ENCODE results near the gene ELAVL1.

The ELAVL1 gene

GRCh38 chr19:7983995-7984837 lies 21.2 kb downstream of the ELAVL1 start:
- peak in 1 of 14 donors; percentile 17 for DNase-seq

DNA sequence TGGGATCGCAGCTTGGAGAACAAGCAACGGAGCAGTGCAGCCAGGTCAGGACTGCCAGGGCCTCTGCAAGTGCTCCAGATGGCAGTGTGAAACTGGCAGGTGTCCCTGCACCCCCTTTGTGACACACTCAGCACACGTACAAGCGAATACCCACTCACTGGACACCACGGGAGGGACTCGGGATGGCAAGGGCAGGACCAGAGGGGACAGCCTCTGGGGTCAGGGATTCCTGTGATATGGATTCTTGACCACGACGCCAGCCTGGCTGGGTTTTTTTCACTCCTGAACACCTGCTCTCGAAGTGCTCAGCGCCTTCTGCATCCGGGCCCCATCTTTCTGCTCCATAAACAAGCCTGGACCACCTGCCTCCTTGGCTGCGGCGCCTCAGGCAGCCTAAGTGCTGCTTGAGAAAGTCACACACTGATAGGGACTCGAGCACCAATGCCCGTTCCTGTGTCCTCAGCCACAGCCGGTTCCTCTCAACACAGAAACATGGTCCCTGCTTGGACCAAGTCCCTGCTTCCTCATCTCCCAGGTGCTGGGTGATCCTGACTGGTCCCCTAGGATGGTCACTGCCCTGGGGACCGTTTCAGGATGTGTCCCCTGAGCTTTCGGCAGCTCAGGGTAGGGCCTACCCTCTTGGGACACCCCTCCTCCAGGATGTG lies 22.0 kb downstream of the ELAVL1 start:
- peak in 1 of 14 donors; percentile 90 for DNase-seq

GRCh38 chr19:7982651-7983099 lies 22.8 kb downstream of the ELAVL1 start:
- no peak for DNase-seq

GRCh38 chr19:7982103-7982502 lies 23.3 kb downstream of the ELAVL1 start:
- peak in 1 of 14 donors; percentile 38 for DNase-seq

GRCh38 chr19:7981661-7982060 lies 23.8 kb downstream of the ELAVL1 start:
- DNase-seq, result no peak

- no peak for DNase-seq
Measured at GRCh38 chr19:7981199-7981598, 24.2 kb downstream of the ELAVL1 start.

DNA sequence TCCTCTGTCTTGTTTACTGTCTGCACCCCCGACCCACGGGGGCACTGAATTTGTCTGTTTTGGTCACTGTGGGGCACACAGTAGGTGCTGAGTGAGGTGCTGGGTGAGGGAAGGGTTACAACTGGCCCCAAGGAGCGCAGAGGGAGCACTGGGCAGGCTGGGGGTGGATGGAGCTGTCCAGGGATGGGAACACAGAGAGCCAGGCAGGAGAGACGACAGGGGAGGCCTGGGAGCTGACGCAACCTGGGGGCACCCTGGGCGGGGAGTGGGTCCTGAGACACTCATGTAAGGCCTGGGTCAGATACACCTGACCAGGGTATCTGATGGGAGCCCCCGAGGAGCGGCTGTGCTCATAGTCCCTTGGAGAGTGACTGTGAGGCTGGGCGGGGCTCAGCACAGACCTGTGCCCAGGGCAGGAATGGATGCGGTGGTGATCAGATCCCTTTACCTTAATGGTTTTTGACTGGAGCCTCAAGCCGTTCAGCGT lies 24.8 kb downstream of the ELAVL1 start:
- no peak for DNase-seq

DNA sequence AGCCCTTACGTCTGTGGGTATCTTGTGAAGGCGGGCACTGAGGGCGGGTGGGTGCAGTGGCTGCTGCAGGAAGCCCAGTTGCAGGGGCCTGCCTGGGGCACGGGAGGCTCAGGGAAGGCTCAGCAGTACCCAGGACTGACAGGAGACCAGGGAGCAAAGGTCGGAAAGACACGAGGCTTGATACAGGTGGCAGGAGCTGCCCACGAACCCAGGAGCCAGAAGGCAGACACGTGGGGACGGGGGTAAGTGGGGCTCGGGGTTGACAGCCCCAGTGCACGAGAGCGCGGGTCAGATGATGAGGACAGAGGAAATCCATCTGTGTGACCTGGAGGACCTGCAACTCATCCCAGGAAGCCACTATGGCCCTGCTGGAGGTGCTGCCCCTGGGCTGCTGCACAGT lies 25.3 kb downstream of the ELAVL1 start:
- DNase-seq, result no peak

- no peak for DNase-seq
Measured at GRCh38 chr19:7979559-7979958, 25.9 kb downstream of the ELAVL1 start.

- DNase-seq, result peak in 1 of 14 donors; percentile 21
Measured at GRCh38 chr19:7979011-7979410, 26.4 kb downstream of the ELAVL1 start.

DNA sequence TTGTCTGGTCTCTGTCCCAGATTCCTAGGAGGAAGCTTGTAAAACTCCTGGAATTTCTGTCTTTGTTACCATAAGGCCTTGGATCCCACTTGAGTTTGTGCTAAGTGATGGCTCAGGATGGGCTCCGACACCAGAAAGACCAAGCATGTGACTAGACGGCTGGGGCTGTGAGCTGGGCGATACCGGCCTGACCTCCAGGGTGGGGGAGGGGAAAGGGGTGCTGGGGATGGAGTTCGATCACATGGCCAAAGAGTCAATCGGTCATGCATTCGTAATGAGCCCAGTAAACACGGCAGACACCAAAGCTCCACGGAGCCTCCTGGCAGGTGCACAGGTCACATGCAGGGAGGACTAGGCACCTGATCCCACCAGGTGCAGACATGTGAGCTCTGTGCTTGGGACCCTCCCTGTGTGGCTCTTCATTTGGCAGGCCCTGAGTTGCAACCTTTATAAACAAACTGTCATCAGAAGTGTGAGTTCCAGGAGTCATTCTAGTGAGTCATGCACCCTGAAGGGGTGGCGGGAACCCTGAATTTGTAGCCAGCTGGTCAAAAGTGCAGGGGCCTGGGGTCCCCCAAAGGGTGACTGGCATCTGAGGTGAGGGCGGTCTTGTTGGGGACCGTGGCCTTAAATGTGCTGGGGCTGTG lies 27.1 kb downstream of the ELAVL1 start:
- DNase-seq, result no peak

GRCh38 chr19:7977723-7978040 lies 27.8 kb downstream of the ELAVL1 start:
- no peak for DNase-seq

DNA sequence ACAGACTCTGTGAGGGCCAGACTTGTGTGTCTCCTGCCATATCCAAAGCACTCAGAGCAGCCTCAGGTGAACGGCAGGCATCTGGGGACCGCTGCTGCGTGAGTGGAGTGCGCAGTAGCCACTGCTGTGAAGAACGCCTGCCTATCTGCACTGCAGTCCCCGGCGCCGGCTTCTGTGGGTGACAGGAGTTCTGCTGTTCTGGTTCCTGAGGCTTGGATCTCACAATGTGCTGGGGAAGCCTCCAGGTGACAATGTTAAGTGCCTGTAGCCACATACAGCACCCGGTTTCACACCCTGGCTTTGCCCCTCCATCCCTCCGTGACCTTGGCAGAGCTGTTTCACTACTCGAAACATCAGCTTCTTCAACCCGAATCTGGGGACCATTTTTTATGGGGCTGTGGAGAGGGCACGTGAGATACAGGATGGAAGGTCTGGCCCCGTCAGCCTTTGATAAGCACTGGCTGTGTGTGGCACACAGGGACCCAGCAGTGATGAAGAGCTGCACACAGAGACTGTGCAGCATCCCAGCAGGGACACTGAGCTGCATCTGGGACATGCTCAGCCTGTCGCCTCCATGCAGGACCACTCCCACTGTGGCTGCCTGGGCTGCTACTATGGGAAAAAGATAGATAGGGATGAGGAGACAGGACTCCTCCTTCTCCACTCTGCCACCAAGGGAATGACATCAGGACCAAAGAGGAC lies 28.3 kb downstream of the ELAVL1 start:
- DNase-seq, result no peak

- DNase-seq, result no peak
Measured at GRCh38 chr19:7976461-7976860, 29.0 kb downstream of the ELAVL1 start.

- peak in 11 of 14 donors; percentile 17 to 94 (median 68) for DNase-seq
Measured at GRCh38 chr19:7975037-7975436, 30.4 kb downstream of the ELAVL1 start.

DNA sequence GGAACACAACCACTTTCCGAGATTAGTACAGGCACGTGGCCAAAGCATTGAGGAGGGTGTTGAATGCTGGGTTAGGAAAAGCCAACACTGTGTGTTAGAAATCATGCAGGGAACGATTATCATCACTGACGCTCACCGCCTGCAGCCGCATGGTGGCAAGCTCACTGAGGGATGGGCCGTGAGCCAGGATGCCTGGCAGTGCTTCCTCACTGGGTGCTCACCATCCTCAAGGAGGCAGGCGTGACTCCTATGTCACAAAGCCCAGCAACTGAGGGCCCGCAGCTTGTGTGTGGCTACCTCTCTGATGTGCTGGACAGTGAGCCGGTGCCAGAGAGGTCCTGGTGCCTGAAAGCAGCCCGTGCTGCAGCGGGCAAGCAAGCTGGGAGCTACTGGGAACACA lies 31.6 kb downstream of the ELAVL1 start:
- peak in 9 of 14 donors; percentile 13 to 81 (median 23) for DNase-seq

- peak in 4 of 14 donors; percentile 5 to 50 (median 22) for DNase-seq
Measured at GRCh38 chr19:7971553-7972520, 33.6 kb downstream of the ELAVL1 start.

GRCh38 chr19:7970716-7971448 lies 34.6 kb downstream of the ELAVL1 start:
- peak in 2 of 14 donors; percentile 3 to 19 for DNase-seq

- no peak for DNase-seq
Measured at GRCh38 chr19:7969555-7969939, 35.9 kb downstream of the ELAVL1 start.

DNA sequence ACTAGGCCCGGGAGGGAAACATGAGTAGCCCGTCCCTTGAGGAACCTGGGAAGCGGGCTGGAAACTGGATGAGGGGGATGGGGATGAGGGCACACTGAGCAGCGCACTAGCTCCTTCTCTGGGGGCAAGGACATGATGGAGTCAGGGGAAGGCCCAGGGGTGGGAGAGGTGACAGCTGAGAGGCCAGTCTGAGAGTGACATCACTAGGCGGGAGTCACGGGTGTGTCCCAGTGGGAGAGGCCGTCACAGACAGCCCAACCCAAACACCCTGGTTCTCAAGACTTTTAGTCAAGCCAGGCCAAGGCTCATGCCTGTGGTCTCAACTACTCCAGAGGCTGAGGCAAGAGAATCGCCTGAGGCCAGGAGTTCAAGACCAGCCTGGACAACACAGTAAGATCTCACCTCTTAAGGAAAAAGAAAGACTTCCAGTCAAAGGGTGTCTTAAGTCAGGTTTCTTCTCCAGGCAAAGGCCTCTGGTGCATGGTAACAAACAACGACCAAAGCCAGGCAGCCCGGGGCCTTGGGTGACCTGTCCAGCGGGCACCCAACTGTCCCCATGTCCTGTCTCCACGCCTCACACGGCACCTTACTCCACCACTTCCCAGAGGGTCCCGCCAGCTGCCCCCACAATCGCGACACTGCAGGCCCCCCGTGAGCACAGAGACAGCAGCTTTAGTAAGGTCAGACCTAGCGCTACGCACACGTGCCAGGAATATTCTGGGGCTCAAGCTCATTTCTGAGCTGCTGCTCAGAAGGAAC lies 36.5 kb downstream of the ELAVL1 start:
- no peak for DNase-seq
